GM12878 (cell line): ENCODE results near the gene TMC2. TPM values are rescaled to one million over a fixed set of nuclear protein-coding genes. Genes with fewer than 3 reads are reported as not detected.

Experiments used
- ATAC-seq: fragments of 200-7000 bp; cut with Tn5 transposase; 3 replicates; pipeline ENCODE4 v1.9.1; 2020; ENCODE audit warnings: mild to moderate bottlenecking, moderate library complexity
- BruUV-seq: library from RNA; stranded (reverse); fragments of 400-500 nt; replicated peaks from 2 replicates; lab custom pipeline; 2021; lab: Mats Ljungman, UMichigan
- CTCF ChIA-PET: fragments of 300-600 bp; sonication (Branson Sonifier 250); formaldehyde crosslinking; extraction: SDS; loops from one replicate; lab custom pipeline; 2021; ENCODE audit warnings: inconsistent platforms; lab: Yijun Ruan, JAX
- POLR2A ChIA-PET: fragments of 350-600 bp; formaldehyde crosslinking; extraction: SDS; loops from one replicate; lab custom pipeline; 2021; ENCODE audit warnings: inconsistent platforms; lab: Charles Lee
- RAD21 ChIA-PET: fragments of 300-600 bp; sonication (Branson Sonifier 250); formaldehyde crosslinking; loops from one replicate; lab custom pipeline; 2023; ENCODE audit warnings: antibody characterized with exemption; ENCODE audit not compliant: unreplicated experiment; lab: Charles Lee
- SMC1A ChIA-PET: fragments of 300-600 bp; sonication (Branson Sonifier 250); formaldehyde crosslinking; loops from one replicate; lab custom pipeline; 2023; ENCODE audit not compliant: unreplicated experiment, uncharacterized antibody; lab: Charles Lee
- DNase-seq: peaks from one replicate; pipeline ENCODE4 v3.0.0-alpha.2; 2011; ENCODE audit warnings: low read depth, low spot score
- FAIRE-seq: peaks from 3 replicates; lab custom pipeline; 2011; peaks lifted over from hg19 to GRCh38; lab: Jason Lieb, UNC
- H2AFZ ChIP-seq: 2 replicates; pipeline ENCODE4 v1.6.0; 2011; ENCODE audit warnings: low read depth, low read length, control low read depth; ENCODE audit not compliant: control insufficient read depth
- H3K27ac ChIP-seq: 2 replicates; pipeline ENCODE4 v1.5.1; 2011; ENCODE audit warnings: control low read depth; ENCODE audit not compliant: control insufficient read depth, insufficient read depth
- H3K27me3 ChIP-seq, 2 experiments: replicated peaks in 1 of 2; 2 replicates each; pipeline versions ENCODE4 v1.6.0 to v1.6.1; 2011; ENCODE audit warnings: low read length in 1 of 2; ENCODE audit not compliant: control insufficient read depth in 2 of 2, insufficient read depth in 2 of 2
- H3K36me3 ChIP-seq, 2 experiments: 2 replicates each; pipeline ENCODE4 v1.5.1; 2011; ENCODE audit warnings: low read length in 1 of 2; ENCODE audit not compliant: control insufficient read depth in 2 of 2, insufficient read depth in 2 of 2
- H3K4me1 ChIP-seq: 2 replicates; pipeline ENCODE4 v1.6.1; 2011; ENCODE audit warnings: mild to moderate bottlenecking, low read length, moderate library complexity, mixed read lengths; ENCODE audit not compliant: control insufficient read depth, insufficient read depth
- H3K4me2 ChIP-seq: 2 replicates; pipeline ENCODE4 v1.6.0; 2011; ENCODE audit warnings: control low read depth; ENCODE audit not compliant: control insufficient read depth, insufficient read depth
- H3K4me3 ChIP-seq: fragments of 200-600 bp; sonication (generic); 2 replicates; pipeline ENCODE4 v1.5.1; 2016
- H3K79me2 ChIP-seq: 2 replicates; pipeline ENCODE4 v1.6.0; 2011; ENCODE audit warnings: low read length; ENCODE audit not compliant: control insufficient read depth, insufficient read depth
- H3K9ac ChIP-seq: 2 replicates; pipeline ENCODE4 v1.8.0; 2011; ENCODE audit warnings: low read length, control low read depth, mixed read lengths; ENCODE audit not compliant: control insufficient read depth, insufficient read depth
- H3K9me3 ChIP-seq: replicated peaks from 3 replicates; pipeline ENCODE4 v1.5.1; 2011; ENCODE audit warnings: mild to moderate bottlenecking, low read length; ENCODE audit not compliant: control insufficient read depth, insufficient read depth
- H4K20me1 ChIP-seq: 2 replicates; pipeline ENCODE4 v1.6.0; 2011; ENCODE audit not compliant: control insufficient read depth, insufficient read depth
- ASH2L ChIP-seq: fragments of 300-600, 200-600 bp; sonication (generic); IDR thresholded peaks from 2 replicates; pipeline ENCODE4 v1.6.1; 2017; ENCODE audit warnings: low read depth, mild to moderate bottlenecking, borderline replicate concordance
- CBFB ChIP-seq: IDR thresholded peaks from 2 replicates; pipeline ENCODE4 v1.6.1; 2016; ENCODE audit warnings: antibody characterized with exemption, low read depth
- DPF2 ChIP-seq: fragments of 450-650 bp; IDR thresholded peaks from 2 replicates; pipeline ENCODE4 v1.6.1; 2017; ENCODE audit warnings: mild to moderate bottlenecking
- ELK1 ChIP-seq: IDR thresholded peaks from 2 replicates; pipeline ENCODE4 v1.6.1; 2012; ENCODE audit warnings: low read depth, low read length, improper control_type of control experiment
- EP300 ChIP-seq, 2 experiments: fragments of 150-350 bp in 1 of 2; IDR thresholded peaks; 2 replicates each; pipeline ENCODE4 v1.6.1; 2011 to 2012; ENCODE audit warnings: low read depth in 2 of 2, low read length in 2 of 2, borderline replicate concordance in 1 of 2, improper control_type of control experiment in 1 of 2, inconsistent platforms in 1 of 2; ENCODE audit not compliant: control insufficient read depth in 1 of 2
- ESRRA ChIP-seq: IDR thresholded peaks from 2 replicates; pipeline ENCODE4 v1.6.1; 2012; ENCODE audit warnings: mild to moderate bottlenecking, low read length, improper control_type of control experiment
- EZH2 ChIP-seq: IDR thresholded peaks from 2 replicates; pipeline ENCODE4 v1.6.1; 2012; ENCODE audit warnings: low read depth, mild to moderate bottlenecking, control low read depth, inconsistent platforms, low read length, borderline replicate concordance; ENCODE audit not compliant: control insufficient read depth
- IKZF1 ChIP-seq: fragments of 450-650 bp; conservative IDR thresholded peaks from 2 replicates; pipeline ENCODE4 v1.6.1; 2017; ENCODE audit warnings: antibody characterized with exemption, mild to moderate bottlenecking
- IRF4 ChIP-seq: IDR thresholded peaks from 2 replicates; pipeline ENCODE4 v1.6.1; 2011; ENCODE audit warnings: low read depth, low read length
- MEF2B ChIP-seq: fragments of 450-650 bp; IDR thresholded peaks from 2 replicates; pipeline ENCODE4 v1.6.1; 2018; ENCODE audit warnings: mild to moderate bottlenecking, moderate library complexity; ENCODE audit not compliant: partially characterized antibody, poor library complexity, severe bottlenecking
- PKNOX1 ChIP-seq: fragments of 450-650 bp; IDR thresholded peaks from 2 replicates; pipeline ENCODE4 v1.6.1; 2016; ENCODE audit warnings: mild to moderate bottlenecking
- POLR2AphosphoS5 ChIP-seq: IDR thresholded peaks from 2 replicates; pipeline ENCODE4 v1.6.1; 2011; ENCODE audit warnings: mild to moderate bottlenecking, low read length, inconsistent platforms
- RAD21 ChIP-seq: IDR thresholded peaks from 2 replicates; pipeline ENCODE4 v1.6.1; 2011; ENCODE audit warnings: mild to moderate bottlenecking, low read depth, low read length, moderate library complexity; ENCODE audit not compliant: insufficient read depth
- SPI1 ChIP-seq: IDR thresholded peaks from 2 replicates; pipeline ENCODE4 v1.6.1; 2011; ENCODE audit warnings: low read depth, mild to moderate bottlenecking, low read length, moderate library complexity, borderline replicate concordance; ENCODE audit not compliant: insufficient read depth
- TAF1 ChIP-seq: IDR thresholded peaks from 2 replicates; pipeline ENCODE4 v1.6.1; 2011; ENCODE audit warnings: mild to moderate bottlenecking, low read depth, low read length, borderline replicate concordance
- TCF12 ChIP-seq: IDR thresholded peaks from 2 replicates; pipeline ENCODE4 v1.6.1; 2011; ENCODE audit warnings: low read depth, mild to moderate bottlenecking, low read length
- ZSCAN29 ChIP-seq: fragments of 450-650 bp; IDR thresholded peaks from 2 replicates; pipeline ENCODE4 v1.6.1; 2017; ENCODE audit warnings: mild to moderate bottlenecking, moderate library complexity
- WGBS: methylation state at CpG from one replicate; pipeline ENCODE4 v1.1.6; 2016; ENCODE audit warnings: low lambda C conversion rate; ENCODE audit not compliant: insufficient replicate concordance, insufficient coverage; ENCODE audit errors: missing lambda C conversion rate; 5-methylcytosine and 5-hydroxymethylcytosine counted together
- in situ Hi-C: fragments of 300-500 bp; cut with MboI; formaldehyde crosslinking; loops from 9 replicates; pipeline ENCODE4 v1.14.3; 2018; ENCODE audit warnings: mixed read lengths
- intact Hi-C: fragments of 100-400 bp; cut with micrococcal nuclease; formaldehyde crosslinking; loops from one replicate; pipeline ENCODE4 v1.14.2; 2022; ENCODE audit not compliant: unreplicated experiment
- polyA plus RNA-seq, 11 experiments: library from polyadenylated mRNA; depleted of rRNA in 4 of 11; unstranded in 6 of 11; stranded (reverse) in 5 of 11; fragments of >200 nt; fragmentation: Nextera tagmentation in 4 of 11; fragmentation: Illumina TruSeq in 1 of 11; extraction: Ambion mirVana in 4 of 11; extraction: Trizol in 1 of 11; gene quantifications; 1 replicate in 1 of 11; 2 replicates in 10 of 11; pipeline versions ENCODE4 v1.2.1 to v1.2.3, GENCODE V29; 2011 to 2016; ENCODE audit warnings: inconsistent platforms in 2 of 11, missing spikeins in 2 of 11, low read depth in 1 of 11
- total RNA-seq, 4 experiments: library from RNA; depleted of rRNA in 3 of 4; stranded (reverse); fragments of >200 nt in 3 of 4; fragmentation: Illumina TruSeq in 1 of 4; extraction: Trizol in 1 of 4; gene quantifications; 2 replicates each; pipeline versions ENCODE4 v1.2.1 to v1.2.3, GENCODE V29; 2013 to 2021
- TF ChIP-seq, protein P1 (sequence below): fragments of 450-650 bp; formaldehyde crosslinking; IDR thresholded peaks from 2 replicates; pipeline ENCODE4 v1.5.0; 2022; ENCODE audit warnings: mild to moderate bottlenecking, missing genetic modification characterization
- TF ChIP-seq, protein P2 (sequence below): IDR thresholded peaks from 2 replicates; pipeline ENCODE4 v1.6.1; 2012; ENCODE audit warnings: low read depth, low read length, improper control_type of control experiment

TMC2 gene
- total and polyA plus RNA-seq, 10 of the 15 experiments (the other 5 are each of a cell fraction or from before 2014, with no cell fraction given), result 0.08 TPM; not detected in 9

DNA sequence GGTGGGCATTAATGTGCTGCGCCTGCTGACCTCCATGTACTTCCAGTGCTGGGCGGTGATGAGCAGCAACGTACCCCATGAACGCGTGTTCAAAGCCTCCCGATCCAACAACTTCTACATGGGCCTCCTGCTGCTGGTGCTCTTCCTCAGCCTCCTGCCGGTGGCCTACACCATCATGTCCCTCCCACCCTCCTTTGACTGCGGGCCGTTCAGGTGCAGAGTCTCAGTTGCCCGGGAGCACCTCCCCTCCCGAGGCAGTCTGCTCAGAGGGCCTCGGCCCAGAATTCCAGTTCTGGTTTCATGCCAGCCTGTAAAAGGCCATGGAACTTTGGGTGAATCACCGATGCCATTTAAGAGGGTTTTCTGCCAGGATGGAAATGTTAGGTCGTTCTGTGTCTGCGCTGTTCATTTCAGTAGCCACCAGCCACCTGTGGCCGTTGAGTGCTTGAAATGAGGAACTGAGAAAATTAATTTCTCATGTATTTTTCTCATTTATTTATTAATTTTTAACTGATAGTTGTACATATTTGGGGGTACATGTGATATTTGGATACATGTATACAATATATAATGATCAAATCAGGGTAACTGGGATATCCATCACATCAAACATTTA, 80.8 kb downstream of the TMC2 start:
- ChIA-PET RAD21 (no interaction called here), SMC1A (no interaction called here), CTCF (no interaction called here), POLR2A (no interaction called here)
- H2AFZ ChIP-seq, result no peak overlapping the region
- no peak overlapping the region for H3K9ac ChIP-seq
- H3K4me3 ChIP-seq, result no peak overlapping the region
- no peak overlapping the region for H3K27ac ChIP-seq
- H3K27me3 ChIP-seq, result peaks cover 0 to 4% of the 10 kb centered on the region in 2 experiments; a peak in 3 of 4 replicates
- DNase-seq (no peak), ATAC-seq (peak; percentile 79), FAIRE-seq (no peak)
- WGBS, result 58% methylated on average over 16 of the region's 16 CpGs
- no peaks in the 10 kb centered on the region for H3K9me3 ChIP-seq
- BruUV-seq, result no TSS peak
- H3K4me1 ChIP-seq, result peaks cover 3% of the 10 kb centered on the region; the same call in 1 of the 2 replicates
- in situ Hi-C loops, result no loop called here
- no peak overlapping the region for H3K4me2 ChIP-seq
- peak; percentile 86 for TF ChIP-seq SPI1
- no peak for TF ChIP-seq POLR2AphosphoS5
- peak; percentile 36; the same call in 1 of the 2 replicates for TF ChIP-seq TCF12
- TF ChIP-seq, protein P1, sequence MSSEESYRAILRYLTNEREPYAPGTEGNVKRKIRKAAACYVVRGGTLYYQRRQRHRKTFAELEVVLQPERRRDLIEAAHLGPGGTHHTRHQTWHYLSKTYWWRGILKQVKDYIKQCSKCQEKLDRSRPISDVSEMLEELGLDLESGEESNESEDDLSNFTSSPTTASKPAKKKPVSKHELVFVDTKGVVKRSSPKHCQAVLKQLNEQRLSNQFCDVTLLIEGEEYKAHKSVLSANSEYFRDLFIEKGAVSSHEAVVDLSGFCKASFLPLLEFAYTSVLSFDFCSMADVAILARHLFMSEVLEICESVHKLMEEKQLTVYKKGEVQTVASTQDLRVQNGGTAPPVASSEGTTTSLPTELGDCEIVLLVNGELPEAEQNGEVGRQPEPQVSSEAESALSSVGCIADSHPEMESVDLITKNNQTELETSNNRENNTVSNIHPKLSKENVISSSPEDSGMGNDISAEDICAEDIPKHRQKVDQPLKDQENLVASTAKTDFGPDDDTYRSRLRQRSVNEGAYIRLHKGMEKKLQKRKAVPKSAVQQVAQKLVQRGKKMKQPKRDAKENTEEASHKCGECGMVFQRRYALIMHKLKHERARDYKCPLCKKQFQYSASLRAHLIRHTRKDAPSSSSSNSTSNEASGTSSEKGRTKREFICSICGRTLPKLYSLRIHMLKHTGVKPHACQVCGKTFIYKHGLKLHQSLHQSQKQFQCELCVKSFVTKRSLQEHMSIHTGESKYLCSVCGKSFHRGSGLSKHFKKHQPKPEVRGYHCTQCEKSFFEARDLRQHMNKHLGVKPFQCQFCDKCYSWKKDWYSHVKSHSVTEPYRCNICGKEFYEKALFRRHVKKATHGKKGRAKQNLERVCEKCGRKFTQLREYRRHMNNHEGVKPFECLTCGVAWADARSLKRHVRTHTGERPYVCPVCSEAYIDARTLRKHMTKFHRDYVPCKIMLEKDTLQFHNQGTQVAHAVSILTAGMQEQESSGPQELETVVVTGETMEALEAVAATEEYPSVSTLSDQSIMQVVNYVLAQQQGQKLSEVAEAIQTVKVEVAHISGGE (CRISPR knock-in tag), result no peak
- no peak for TF ChIP-seq ESRRA
- TF ChIP-seq TAF1, result no peak
- 0 out of 2 replicates have a peak, but pooled peaks have one; percentile 27 for TF ChIP-seq IKZF1
- no peak for TF ChIP-seq ELK1
- no peak for TF ChIP-seq EP300 (IDR thresholded peaks at IDR 0.05; ENCODE audit: borderline replicate concordance in 1 of 2, control insufficient read depth in 1 of 2, low read depth in 2 of 2, low read length in 2 of 2)
- no peak for TF ChIP-seq ASH2L
- no peak for TF ChIP-seq RAD21
- peak; percentile 44; the same call in 1 of the 2 replicates for TF ChIP-seq DPF2
- no peak for TF ChIP-seq EZH2
- TF ChIP-seq CBFB, result no peak
- TF ChIP-seq PKNOX1, result no peak
- peak; percentile 46; the same call in 1 of the 2 replicates for TF ChIP-seq IRF4
- TF ChIP-seq ZSCAN29, result no peak
- TF ChIP-seq MEF2B, result no peak
- TF ChIP-seq, protein P2, sequence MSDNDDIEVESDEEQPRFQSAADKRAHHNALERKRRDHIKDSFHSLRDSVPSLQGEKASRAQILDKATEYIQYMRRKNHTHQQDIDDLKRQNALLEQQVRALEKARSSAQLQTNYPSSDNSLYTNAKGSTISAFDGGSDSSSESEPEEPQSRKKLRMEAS, result no peak
- no peaks in the 10 kb centered on the region for H3K36me3 ChIP-seq
- H3K79me2 ChIP-seq, result no peaks in the 10 kb centered on the region
- no peaks in the 10 kb centered on the region for H4K20me1 ChIP-seq
- intact Hi-C loops, result no loop called here
